Measurements from ENCODE around the gene CPZ.

Gene CPZ

GRCh38 chr4:8606476-8606875 is 13.9 kb downstream of the CPZ start:
- H3K9me3 ChIP-seq (ENCODE audit: control insufficient read depth, insufficient read depth, low read depth, low read length): no peaks in the 10 kb centered on the region

GRCh38 chr4:8606966-8607365 is 14.4 kb downstream of the CPZ start:
- TF ChIP-seq ZBTB6 (tag by site-specific recombination; IDR thresholded peaks at IDR 0.05) (no peak), ZNF341 (tag by site-specific recombination; IDR thresholded peaks at IDR 0.05; ENCODE audit: low read depth) (no peak), ZNF792 (tag by site-specific recombination; IDR thresholded peaks at IDR 0.05) (no peak), ZNF830 (tag by site-specific recombination; IDR thresholded peaks at IDR 0.05; ENCODE audit: low read depth) (no peak), ZNF48 (tag by site-specific recombination; IDR thresholded peaks at IDR 0.05) (no peak), ZNF416 (tag by site-specific recombination; IDR thresholded peaks at IDR 0.05) (no peak), ZNF76 (tag by site-specific recombination; IDR thresholded peaks at IDR 0.05; ENCODE audit: borderline replicate concordance, low read depth) (no peak), SETDB1 (IDR thresholded peaks at IDR 0.05; ENCODE audit: insufficient read length, low read length) (no peak), ZXDB (tag by site-specific recombination; IDR thresholded peaks at IDR 0.05) (no peak), ZNF140 (tag by site-specific recombination; IDR thresholded peaks at IDR 0.05) (no peak), HOXA7 (CRISPR knock-in tag; IDR thresholded peaks at IDR 0.05; ENCODE audit: borderline replicate concordance) (no peak), ZSCAN4 (tag by site-specific recombination; IDR thresholded peaks at IDR 0.05) (no peak), ZBTB17 (tag by site-specific recombination; IDR thresholded peaks at IDR 0.05) (no peak), ZNF645 (tag by site-specific recombination; IDR thresholded peaks at IDR 0.05) (no peak), ZNF248 (tag by site-specific recombination; IDR thresholded peaks at IDR 0.05) (no peak), ZFP69B (tag by site-specific recombination; IDR thresholded peaks at IDR 0.05) (no peak), ZNF366 (tag by site-specific recombination; conservative IDR thresholded peaks at IDR 0.05) (no peak), ZNF473 (tag by site-specific recombination; IDR thresholded peaks at IDR 0.05) (no peak), ZNF18 (tag by site-specific recombination; IDR thresholded peaks at IDR 0.05) (no peak)
- no peaks in the 10 kb centered on the region for H3K36me3 ChIP-seq (ENCODE audit: control insufficient read depth in 2 of 2, insufficient read depth in 1 of 2, low read length in 2 of 2)

More at GRCh38 chr4:8606476-8606875, 13.9 kb downstream of the CPZ start:
- no peaks in the 10 kb centered on the region for H3K4me1 ChIP-seq (ENCODE audit: control insufficient read depth, insufficient read depth, low read length)
- H3K4me3 ChIP-seq (ENCODE audit: low read depth, low read length): no peak overlapping the region
- no peak overlapping the region for H3K27ac ChIP-seq (ENCODE audit: extremely low read depth, low read depth, low read length)
- no peaks in the 10 kb centered on the region for H3K36me3 ChIP-seq (ENCODE audit: control insufficient read depth in 2 of 2, insufficient read depth in 1 of 2, low read length in 2 of 2)
- TF ChIP-seq ZNF214 (tag by site-specific recombination; IDR thresholded peaks at IDR 0.05; ENCODE audit: borderline replicate concordance) (no peak), GLIS1 (tag by site-specific recombination; IDR thresholded peaks at IDR 0.05) (peak; percentile 2; the same call in 1 of the 2 replicates), ZNF785 (tag by site-specific recombination; IDR thresholded peaks at IDR 0.05) (no peak), ZNF174 (tag by site-specific recombination; IDR thresholded peaks at IDR 0.05) (no peak), GLIS2 (tag by site-specific recombination; IDR thresholded peaks at IDR 0.05) (peak; percentile 53), SCRT2 (tag by site-specific recombination; IDR thresholded peaks at IDR 0.05) (0 out of 2 replicates have a peak, but pooled peaks have one; percentile 2), EGR2 (tag by site-specific recombination; IDR thresholded peaks at IDR 0.05; ENCODE audit: low read depth) (no peak), ZNF121 (tag by site-specific recombination; IDR thresholded peaks at IDR 0.05) (no peak), SP3 (tag by site-specific recombination; IDR thresholded peaks at IDR 0.05) (no peak)
- ChIA-PET POLR2A (no interaction called here), CTCF (interaction anchor here (1.5 kb wide), 1 partner anchor 10 kb away, joined by 8 read pairs; no protein-coding TSS in a partner anchor)

More at GRCh38 chr4:8606966-8607365, 14.4 kb downstream of the CPZ start:
- H3K9me3 ChIP-seq (ENCODE audit: control insufficient read depth, insufficient read depth, low read depth, low read length): no peaks in the 10 kb centered on the region
- no peak overlapping the region for H3K4me3 ChIP-seq (ENCODE audit: low read depth, low read length)
- H3K4me1 ChIP-seq (ENCODE audit: control insufficient read depth, insufficient read depth, low read length): no peaks in the 10 kb centered on the region
- H3K27ac ChIP-seq (ENCODE audit: extremely low read depth, low read depth, low read length): no peak overlapping the region
- CTCF ChIA-PET: interaction anchor here (0.5 to 1.5 kb wide), 15 partner anchors 8 to 671 kb away, joined by 3 to 8 read pairs (median 3); no protein-coding TSS in a partner anchor
- POLR2A ChIA-PET: no interaction called here

All from HEK293 (cell line).